Psoas muscle (tissue), 8 donors: Measurements from ENCODE around the gene RAMP1. TPM values are rescaled to one million over a fixed set of nuclear protein-coding genes. Genes with fewer than 3 reads are reported as not detected.

ENCODE experiments used
- ATAC-seq, 4 donors: fragments of 200-7000 bp; cut with Tn5 transposase; one replicate each; pipeline ENCODE4 v1.9.1; 2020; ENCODE audit warnings: moderate library complexity in 3 of 4, mild to moderate bottlenecking in 2 of 4
- DNase-seq, 2 donors: peaks; one replicate each; pipeline ENCODE4 v3.0.0-alpha.2; 2020
- H3K27ac ChIP-seq: fragments of 200-600 bp; one replicate; pipeline ENCODE4 v1.8.0; 2022
- H3K27me3 ChIP-seq, 3 donors: fragments of 200-600 bp in 1 of 3; one replicate each; pipeline versions ENCODE4 v1.6.1 to v1.8.0; 2013 to 2022; ENCODE audit warnings: low read length in 2 of 3, mild to moderate bottlenecking in 2 of 3, moderate library complexity in 1 of 3; ENCODE audit not compliant: insufficient read depth in 3 of 3
- H3K36me3 ChIP-seq, 2 donors: fragments of 200-600 bp in 1 of 2; one replicate each; pipeline versions ENCODE4 v1.6.1 to v1.8.0; 2013 to 2022; ENCODE audit warnings: low read depth in 1 of 2, mild to moderate bottlenecking in 1 of 2, moderate library complexity in 1 of 2; ENCODE audit not compliant: insufficient read depth in 1 of 2
- H3K4me1 ChIP-seq: fragments of 200-600 bp; one replicate; pipeline ENCODE4 v1.8.0; 2022
- H3K4me3 ChIP-seq: fragments of 200-600 bp; one replicate; pipeline ENCODE4 v1.8.0; 2022; ENCODE audit warnings: mild to moderate bottlenecking
- H3K9me3 ChIP-seq: fragments of 200-600 bp; one replicate; pipeline ENCODE4 v1.8.0; 2022
- CTCF ChIP-seq: fragments of 200-600 bp; IDR thresholded peaks from one replicate; pipeline ENCODE4 v1.8.0; 2022; ENCODE audit warnings: antibody characterized with exemption
- WGBS, 3 donors: extraction: QIAGEN DNeasy Blood & Tissue Kit; methylation state at CpG; one replicate each; pipeline versions ENCODE4 v1.1.6 to v1.1.7; 2013; 5-methylcytosine and 5-hydroxymethylcytosine counted together
- intact Hi-C, 2 donors: fragments of 100-400 bp; cut with DNase I; formaldehyde crosslinking; loops; one replicate each; pipeline versions ENCODE4 v1.11.0 to v1.14.2; 2022
- polyA plus RNA-seq, 3 donors: library from polyadenylated mRNA; stranded (reverse); fragments of 200-250 nt; gene quantifications; one replicate each; pipeline ENCODE4 v1.2.3, GENCODE V29; 2013
- total RNA-seq, 4 donors: library from RNA; stranded (reverse); fragmentation: NEBNext Ultra II Directional in 2 of 4; extraction: Animal tissue kit (Norgen Biotek cat#: 25700) in 2 of 4; gene quantifications; one replicate each; pipeline versions ENCODE4 v1.2.1 to v1.2.4, GENCODE V29; 2021 to 2023
- donor health status: healthy with polysubstance abuse.
- donor health status: DM: no; HTN: no; CAD: no; lungs with moderate emphysema.
- donor health status: Bipolar disorder and iron deficiency.
- donor health status: healthy.
- donor health status: DM: yes; HTN: yes; CAD: no.
- donor health status: DM: no; HTN: no; CAD: no.
- donor health status: DM: no; HTN: no; CAD: no.
- donor health status: DM: yes; HTN: yes; CAD: no.

The RAMP1 gene
- total and polyA plus RNA-seq, 7 donors, result 32.8 to 367 (median 91.9) TPM

- WGBS, 3 donors, result 79 to 81% (median 80%) methylated on average over 5 of the region's 5 CpGs
- intact Hi-C loops, result loop anchor here in 1 of 2 donors (5.0 kb wide), 1 partner anchor 40 kb away; the partner anchor contains the start of gene UBE2F
Measured at GRCh38 chr2:237927135-237927534, 67.7 kb downstream of the RAMP1 start.

GRCh38 chr2:237927986-237928385 is 68.6 kb downstream of the RAMP1 start:
- intact Hi-C loops, result loop anchor here in 1 of 2 donors (5.0 kb wide), 1 partner anchor 39 kb away; the partner anchor contains the start of gene UBE2F
- H3K4me1 ChIP-seq, result no peaks in the 10 kb centered on the region
- no peak for TF ChIP-seq CTCF
- peaks cover 0 to 2% (median 0%) of the 10 kb centered on the region in 3 donors for H3K27me3 ChIP-seq
- H3K27ac ChIP-seq, result no peak overlapping the region
- ATAC-seq, result no peak
- no peak overlapping the region for H3K4me3 ChIP-seq
- WGBS, 3 donors, result 72 to 75% (median 72%) methylated on average over 4 of the region's 4 CpGs
- no peak for DNase-seq
- no peaks in the 10 kb centered on the region for H3K36me3 ChIP-seq
- no peaks in the 10 kb centered on the region for H3K9me3 ChIP-seq

More at GRCh38 chr2:237927135-237927534, 67.7 kb downstream of the RAMP1 start:
- no peaks in the 10 kb centered on the region for H3K36me3 ChIP-seq
- H3K27ac ChIP-seq, result no peak overlapping the region
- H3K27me3 ChIP-seq, result peaks cover 0 to 2% (median 0%) of the 10 kb centered on the region in 3 donors
- DNase-seq (no peak), ATAC-seq (no peak)
- no peak overlapping the region for H3K4me3 ChIP-seq
- TF ChIP-seq CTCF, result no peak
- no peaks in the 10 kb centered on the region for H3K4me1 ChIP-seq
- H3K9me3 ChIP-seq, result no peaks in the 10 kb centered on the region

- TF ChIP-seq CTCF, result no peak
- Histone ChIP-seq H3K4me1 (no peaks in the 10 kb centered on the region), H3K4me3 (no peak overlapping the region), H3K27ac (no peak overlapping the region), H3K9me3 (no peaks in the 10 kb centered on the region), H3K27me3 (peaks cover 0 to 2% (median 0%) of the 10 kb centered on the region in 3 donors), H3K36me3 (no peaks in the 10 kb centered on the region)
- no peak for DNase-seq
- 92 to 95% (median 92%) methylated on average over 9 of the region's 9 CpGs for WGBS, 3 donors
- ATAC-seq, result no peak
- intact Hi-C loops, result loop anchor here in 1 of 2 donors (5.0 kb wide), 1 partner anchor 37 kb away; the partner anchor contains the start of gene UBE2F
Measured at GRCh38 chr2:237929979-237930378, 70.6 kb downstream of the RAMP1 start.

- Histone ChIP-seq H3K27ac (no peak overlapping the region), H3K9me3 (no peaks in the 10 kb centered on the region), H3K36me3 (no peaks in the 10 kb centered on the region), H3K27me3 (peaks cover 0 to 2% (median 0%) of the 10 kb centered on the region in 3 donors), H3K4me3 (no peak overlapping the region), H3K4me1 (no peaks in the 10 kb centered on the region)
- DNase-seq (no peak), ATAC-seq (peak in 1 of 4 donors; percentile 2)
- intact Hi-C loops, result no loop called here
- 59 to 60% (median 60%) methylated on average over 9 of the region's 9 CpGs for WGBS, 3 donors
- TF ChIP-seq CTCF, result no peak
Measured at GRCh38 chr2:237931205-237931721, 71.8 kb downstream of the RAMP1 start.

GRCh38 chr2:237932731-237933131 is 73.3 kb downstream of the RAMP1 start:
- Histone ChIP-seq H3K27ac (no peak overlapping the region), H3K36me3 (no peaks in the 10 kb centered on the region), H3K4me1 (no peaks in the 10 kb centered on the region), H3K27me3 (peaks cover 0 to 2% (median 0%) of the 10 kb centered on the region in 3 donors), H3K9me3 (no peaks in the 10 kb centered on the region), H3K4me3 (no peak overlapping the region)
- 48 to 71% (median 50%) methylated on average over 3 of the region's 3 CpGs for WGBS, 3 donors
- intact Hi-C loops, result no loop called here
- ATAC-seq (no peak), DNase-seq (no peak)
- no peak for TF ChIP-seq CTCF
